GM21825 (cell line): ENCODE data around the gene TMPRSS11D.

Experiments
- ATAC-seq: cut with Tn5 transposase; IDR thresholded peaks from one replicate; pipeline ENCODE4 v1.9.1; 2021; ENCODE audit warnings: mild to moderate bottlenecking, moderate library complexity; ENCODE audit not compliant: unreplicated experiment

TMPRSS11D gene, protein sequence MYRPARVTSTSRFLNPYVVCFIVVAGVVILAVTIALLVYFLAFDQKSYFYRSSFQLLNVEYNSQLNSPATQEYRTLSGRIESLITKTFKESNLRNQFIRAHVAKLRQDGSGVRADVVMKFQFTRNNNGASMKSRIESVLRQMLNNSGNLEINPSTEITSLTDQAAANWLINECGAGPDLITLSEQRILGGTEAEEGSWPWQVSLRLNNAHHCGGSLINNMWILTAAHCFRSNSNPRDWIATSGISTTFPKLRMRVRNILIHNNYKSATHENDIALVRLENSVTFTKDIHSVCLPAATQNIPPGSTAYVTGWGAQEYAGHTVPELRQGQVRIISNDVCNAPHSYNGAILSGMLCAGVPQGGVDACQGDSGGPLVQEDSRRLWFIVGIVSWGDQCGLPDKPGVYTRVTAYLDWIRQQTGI

DNA sequence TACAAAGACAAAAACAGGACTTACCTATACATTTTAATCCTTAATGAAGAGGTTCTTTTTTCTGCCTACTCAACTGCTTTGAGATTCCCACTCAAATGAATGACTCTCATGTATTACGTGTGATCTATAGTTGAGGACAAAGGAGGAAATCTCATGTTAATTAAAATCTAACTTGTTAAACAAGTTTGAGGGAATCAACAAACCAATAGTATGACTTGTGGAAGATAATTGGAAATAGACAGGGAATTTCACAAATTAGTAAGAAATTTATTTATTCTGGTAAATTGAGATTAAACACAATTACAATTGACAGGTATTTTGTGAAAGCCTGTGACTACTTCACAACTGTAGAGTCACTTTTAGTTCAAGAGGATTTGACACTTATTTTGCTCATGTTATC lies at the start of gene TMPRSS11D:
TMPRSS11D (minus strand) TSS at position 101 of the 400 bp plus-strand sequence; CDS start at position 32, 69 bp downstream.
- ATAC-seq, result no peak

DNA sequence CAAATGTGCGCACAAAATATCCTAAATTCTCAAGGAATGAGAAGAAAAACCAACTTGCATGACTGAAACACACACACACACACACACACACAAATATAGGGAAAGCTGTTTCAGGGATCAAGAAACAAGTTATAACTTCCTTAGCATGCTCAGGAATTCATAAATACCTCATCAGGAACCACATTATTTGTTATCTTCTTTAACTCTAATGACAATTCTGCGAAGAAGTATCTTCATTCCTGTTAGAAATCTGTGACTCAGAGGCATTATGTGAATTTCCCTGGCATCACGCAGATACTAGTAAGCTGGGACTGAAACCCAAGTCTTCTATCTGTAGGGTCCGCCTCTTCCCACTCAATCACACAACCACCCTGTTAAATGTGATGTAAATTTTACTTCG lies 49.2 kb upstream of the TMPRSS11D start:
- no peak for ATAC-seq

DNA sequence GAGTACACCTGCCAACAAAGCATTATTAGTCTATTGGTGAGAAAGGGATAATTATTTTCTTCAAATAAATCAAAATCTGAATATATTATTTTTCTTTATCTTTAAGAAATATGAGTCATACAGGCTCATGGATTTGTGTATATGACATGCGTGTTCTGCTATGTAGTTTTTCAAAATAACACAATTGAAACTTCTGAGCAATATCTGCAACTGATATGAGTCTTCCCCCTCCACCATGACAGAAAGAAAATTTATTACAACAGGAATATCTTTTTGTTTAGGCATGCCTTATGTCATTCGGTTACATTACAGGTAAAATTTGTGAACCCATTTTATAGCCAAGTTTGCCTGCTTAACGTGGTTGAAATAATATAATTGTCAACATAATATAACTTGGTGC lies 47.5 kb upstream of the TMPRSS11D start:
- no peak for ATAC-seq

DNA sequence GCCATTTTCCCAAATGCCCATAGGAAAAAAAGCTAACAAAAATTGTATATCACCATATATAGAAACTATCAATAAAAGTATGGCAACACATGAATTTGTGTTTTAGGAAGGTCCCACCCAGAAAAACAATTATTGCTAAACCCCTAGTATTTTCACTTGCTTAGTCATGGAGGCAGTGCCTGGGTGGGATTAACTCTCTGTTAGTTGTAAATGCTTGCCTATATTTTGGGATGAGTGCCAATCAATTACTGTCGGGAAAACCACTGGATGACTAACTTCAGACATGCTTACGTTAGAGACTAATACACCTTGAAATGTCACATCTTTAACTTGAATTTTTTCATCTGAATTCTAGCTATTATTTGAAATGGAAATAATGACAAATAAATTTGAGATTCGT lies 45.6 kb upstream of the TMPRSS11D start:
- ATAC-seq, result no peak

DNA sequence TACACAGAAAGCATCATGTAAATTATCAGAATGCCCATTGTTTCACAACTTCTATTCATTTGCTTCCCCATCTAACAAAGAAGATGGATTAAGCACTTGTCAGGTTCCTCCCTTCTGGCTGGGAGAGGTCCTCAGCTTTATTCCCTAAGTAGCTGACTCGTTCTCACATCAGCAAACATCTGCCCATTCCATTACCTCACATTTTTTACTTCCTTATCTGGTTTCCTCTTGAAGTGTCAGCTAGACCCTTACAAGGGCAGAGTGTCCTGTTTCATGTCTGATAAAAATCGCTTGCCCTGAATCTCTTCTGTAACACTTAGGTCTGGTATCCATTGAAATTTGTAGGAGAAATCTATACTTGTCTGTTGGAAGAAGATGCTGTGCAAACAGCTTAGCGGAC lies 44.7 kb upstream of the TMPRSS11D start:
- ATAC-seq, result no peak

DNA sequence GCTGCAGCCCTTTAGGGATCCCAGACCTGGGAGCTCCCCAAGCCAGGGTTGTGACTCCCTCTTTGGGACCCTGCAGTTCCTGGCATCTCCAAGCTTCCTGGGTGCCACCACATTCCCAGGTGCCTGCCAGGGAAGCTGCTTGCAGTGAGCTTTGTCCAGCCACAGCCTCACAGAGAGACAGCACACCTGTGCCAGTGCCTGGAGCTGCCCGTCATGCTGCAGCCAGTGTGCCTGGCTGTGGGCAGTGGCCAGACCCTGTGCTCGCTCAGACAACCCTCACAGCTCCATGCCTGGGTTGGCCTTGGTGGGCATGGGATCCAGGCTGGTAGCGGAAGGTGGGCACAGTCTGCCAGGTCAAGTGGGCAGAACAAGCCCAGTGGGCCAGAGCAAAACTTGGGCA lies 43.4 kb upstream of the TMPRSS11D start:
- ATAC-seq, result no peak

DNA sequence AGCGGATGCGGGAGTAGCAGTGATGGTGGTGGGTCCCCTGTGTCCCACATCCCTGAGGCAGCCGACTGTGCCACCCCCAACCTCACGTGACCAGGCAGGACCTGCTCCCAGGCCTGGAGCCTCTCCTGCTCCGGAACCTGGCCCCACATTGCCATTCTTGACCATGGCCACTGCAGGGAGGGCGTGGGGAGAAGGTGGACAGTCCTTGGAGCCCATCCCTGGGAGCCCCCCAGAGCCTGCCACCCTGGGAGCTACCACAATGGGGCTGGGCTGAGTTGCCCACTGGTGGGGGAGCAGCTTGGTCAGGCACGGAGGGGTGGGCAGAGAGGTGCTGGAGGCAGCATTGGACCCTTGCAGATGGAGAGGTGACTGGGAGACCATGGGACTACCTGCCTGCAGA lies 42.7 kb upstream of the TMPRSS11D start:
- ATAC-seq, result no peak

DNA sequence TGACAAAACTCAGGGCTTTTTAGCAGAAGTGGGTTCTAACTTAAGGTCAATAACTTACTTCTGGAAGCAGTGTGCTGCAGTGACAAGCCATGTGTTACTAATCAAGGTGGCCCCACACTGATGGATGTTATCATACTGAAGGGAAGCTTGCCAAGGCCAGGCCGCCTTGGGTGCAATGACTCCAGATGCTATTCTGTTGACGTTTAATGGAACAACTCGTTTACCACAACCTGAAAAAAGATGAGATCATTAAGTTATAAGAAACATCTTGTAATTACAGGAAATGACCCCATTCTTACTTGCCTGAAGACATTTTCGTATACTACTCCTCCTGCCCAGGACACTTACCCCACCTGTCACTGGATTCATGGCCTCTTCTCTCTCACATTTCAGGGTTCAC lies 38.9 kb upstream of the TMPRSS11D start:
- ATAC-seq, result no peak

DNA sequence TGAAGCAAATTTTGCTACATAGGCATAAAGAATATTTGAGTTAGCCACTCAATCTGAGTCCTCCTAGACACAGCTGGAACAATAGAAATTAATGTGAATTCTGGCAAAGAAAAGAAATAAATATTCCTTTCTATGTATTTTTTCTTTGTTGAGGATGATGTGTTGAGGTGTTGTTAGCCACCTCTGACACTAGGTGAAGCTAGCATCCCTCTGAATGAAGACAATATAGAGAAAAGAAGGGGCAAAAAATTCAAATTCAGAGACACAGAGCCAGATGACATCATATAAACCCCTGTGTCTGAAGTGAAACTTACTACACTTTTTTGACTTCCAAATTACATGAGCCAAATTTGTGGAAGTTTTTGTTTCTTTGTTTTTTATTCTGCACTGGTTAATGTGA lies 34.6 kb upstream of the TMPRSS11D start:
- ATAC-seq, result no peak

DNA sequence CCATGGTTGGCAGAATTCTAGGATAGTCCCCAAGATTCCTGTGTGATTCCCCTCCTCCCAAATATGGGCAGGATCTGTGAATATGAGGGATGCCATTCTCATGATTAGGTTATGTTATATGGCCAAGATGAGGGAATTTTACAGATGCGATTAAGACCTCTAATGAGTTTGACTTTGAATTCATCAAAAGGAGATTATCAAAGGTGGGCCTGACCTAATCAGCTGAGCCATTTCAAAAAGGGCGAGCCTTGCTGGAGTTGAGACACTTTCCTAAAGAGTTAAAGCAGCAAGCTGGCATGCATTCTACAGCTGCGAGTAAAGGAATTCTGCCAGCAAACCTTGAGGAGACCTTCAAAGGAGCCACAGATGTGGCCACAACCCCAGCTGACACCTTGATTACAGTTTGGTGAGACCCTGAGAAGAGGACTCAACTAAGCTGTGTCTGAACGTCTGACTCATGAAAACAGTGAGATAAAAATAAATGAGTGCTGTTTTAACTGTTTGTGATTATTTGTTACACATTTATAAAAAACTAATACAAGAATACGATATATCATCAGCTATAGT lies 31.7 kb upstream of the TMPRSS11D start:
- ATAC-seq, result no peak

DNA sequence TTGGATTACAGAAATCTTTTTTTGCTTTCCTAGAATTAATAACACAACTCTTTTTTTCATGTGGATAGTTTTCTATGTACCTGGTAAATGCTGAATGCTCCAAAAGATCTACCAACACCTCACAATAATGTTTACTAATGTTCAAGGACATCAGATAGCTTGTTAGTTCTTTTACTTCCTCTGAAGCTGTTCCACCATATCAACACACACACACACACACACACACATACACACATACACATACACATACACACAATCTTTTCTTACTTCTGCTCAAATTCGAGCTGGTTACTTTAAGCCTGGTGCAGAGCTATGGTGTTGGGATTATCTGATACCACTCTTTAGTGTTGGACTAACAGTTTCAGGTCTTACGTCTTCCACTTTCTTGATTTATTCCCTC lies 28.3 kb upstream of the TMPRSS11D start:
- ATAC-seq, result no peak

DNA sequence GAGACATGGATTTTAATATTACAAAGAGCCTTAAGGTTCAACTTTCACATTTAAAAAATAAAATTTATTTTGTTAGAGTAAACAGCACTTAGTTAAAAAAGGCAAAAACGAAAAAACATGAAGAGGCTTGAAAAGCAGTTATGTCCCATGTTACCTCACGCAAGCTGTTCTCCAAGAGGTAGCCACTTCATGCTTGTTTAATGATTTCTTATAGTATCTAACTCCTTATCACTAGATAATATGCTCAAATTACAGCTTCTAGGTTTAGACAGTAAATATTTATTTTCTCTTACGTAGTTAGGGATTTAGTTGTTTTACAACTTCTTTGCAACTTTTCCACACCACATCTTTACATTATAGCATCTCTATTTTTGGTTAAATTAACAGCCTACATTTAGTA lies 27.8 kb upstream of the TMPRSS11D start:
- no peak for ATAC-seq

DNA sequence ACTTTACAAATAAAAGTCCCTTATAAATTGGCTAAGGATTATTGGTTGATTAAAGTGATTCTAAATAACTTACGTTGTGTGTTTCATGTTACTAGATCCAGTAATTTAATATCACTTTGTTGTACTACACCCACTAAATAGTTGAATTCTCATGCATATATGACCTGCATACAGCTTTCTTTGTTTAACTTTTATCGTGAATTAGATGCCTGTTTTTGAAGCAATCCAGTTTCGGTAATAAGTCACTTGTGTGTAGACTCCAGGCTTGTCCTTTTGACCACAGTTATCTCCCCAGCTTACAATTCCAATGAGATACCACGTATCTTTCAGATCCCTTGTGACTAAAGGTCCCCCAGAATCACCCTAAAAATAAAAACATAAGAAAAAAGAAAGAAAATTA lies 27.3 kb upstream of the TMPRSS11D start:
- no peak for ATAC-seq

DNA sequence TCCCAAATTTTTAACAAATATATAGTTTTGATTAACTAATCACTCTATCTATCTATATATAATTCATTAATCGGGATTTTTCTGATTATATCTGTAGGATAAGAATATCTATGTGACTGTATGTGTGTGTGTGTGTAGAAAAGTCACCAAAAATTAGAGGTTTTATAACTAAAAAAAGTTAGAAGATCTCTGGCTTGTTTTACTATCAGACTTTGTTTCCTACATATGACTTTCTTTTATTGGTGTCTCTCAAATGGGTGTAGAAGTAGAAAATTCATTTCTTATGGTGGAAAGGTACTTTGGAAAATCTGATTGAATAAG lies 26.7 kb upstream of the TMPRSS11D start:
- ATAC-seq, result no peak

DNA sequence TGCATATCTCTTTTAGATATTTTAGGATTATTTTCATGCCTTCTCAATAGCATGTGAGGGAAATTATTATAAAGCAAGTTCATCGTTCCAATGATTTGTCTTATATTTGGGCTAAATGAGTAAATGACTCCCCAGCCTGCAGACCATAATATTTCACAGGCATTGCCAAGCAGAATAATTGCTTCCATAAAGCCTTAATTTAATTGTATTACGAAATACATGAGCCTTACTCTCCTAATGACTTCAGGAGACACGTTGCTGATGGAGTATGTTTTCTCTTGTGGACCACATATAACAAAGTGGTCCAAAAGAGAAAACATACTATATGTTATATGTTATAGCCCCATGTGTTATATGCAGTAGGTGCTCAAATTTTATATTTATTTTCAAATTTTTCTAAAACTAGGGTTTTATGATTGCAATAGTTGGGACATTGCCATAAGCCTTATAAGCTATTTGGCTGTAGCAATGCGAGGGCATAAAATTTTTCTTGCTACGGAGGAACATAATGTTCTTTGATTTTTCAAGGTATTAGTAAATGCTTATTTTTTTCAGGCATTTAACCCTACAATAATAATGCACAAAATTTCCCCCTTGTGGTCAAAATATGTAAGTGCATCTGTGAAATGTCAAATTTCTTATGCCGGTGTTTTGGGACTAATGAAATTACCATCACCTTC lies 26.2 kb upstream of the TMPRSS11D start:
- ATAC-seq, result no peak

DNA sequence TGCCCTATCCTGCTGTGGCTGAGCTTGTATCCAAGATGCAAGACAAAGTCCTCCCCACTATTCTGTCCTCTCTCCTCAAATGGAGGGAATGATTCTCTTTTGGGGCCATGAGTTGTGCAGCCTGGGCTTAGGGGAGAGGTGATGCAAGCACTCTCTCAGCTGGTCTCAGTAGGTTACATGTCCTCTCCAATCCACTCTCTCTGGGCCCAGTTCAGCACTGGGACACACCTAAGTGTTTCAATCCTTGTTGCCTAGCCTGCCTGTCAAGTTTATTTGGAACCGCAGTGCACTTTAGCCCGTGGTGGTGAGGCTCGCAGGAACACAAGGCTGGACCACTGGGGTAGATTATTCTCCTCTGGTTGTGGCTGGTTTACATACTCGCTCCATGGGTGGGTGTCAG lies 23.8 kb upstream of the TMPRSS11D start:
- no peak for ATAC-seq

DNA sequence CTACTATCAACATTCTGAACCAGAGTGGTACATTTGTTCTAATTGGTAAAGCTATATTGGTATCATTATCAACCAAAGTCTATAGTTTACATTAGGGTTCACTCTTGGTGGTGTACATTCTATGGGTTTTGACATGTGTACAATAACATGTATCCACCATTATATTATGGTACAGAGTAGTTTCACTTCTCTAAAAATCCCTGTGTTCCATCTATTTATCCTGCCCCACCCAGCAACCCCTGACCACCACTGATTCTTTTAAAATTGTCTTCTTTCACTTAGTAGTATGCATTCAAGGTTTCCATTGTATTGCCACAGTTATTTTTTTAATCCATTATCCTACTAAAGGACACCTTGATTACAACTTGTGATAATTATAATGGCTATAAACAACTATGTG lies 15.3 kb upstream of the TMPRSS11D start:
- ATAC-seq, result no peak

DNA sequence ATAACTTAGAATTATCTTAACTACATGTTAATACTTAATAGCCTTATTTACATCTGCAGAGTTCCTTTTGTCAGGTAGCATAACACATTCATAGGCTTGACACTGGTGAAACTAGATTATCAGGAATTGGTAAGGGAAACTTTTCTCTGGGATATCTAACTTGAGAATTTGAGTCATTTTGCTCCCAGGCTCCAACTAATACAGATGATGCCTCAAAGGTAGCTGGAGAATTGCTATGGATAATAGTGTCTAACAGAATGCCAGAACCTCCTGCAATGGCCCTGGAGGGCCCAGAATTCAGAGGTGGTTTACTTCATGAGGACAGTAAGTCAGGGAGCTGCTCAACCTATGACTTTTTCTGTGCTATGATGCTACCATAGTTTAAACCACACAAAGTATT lies 13.9 kb upstream of the TMPRSS11D start:
- ATAC-seq, result no peak

DNA sequence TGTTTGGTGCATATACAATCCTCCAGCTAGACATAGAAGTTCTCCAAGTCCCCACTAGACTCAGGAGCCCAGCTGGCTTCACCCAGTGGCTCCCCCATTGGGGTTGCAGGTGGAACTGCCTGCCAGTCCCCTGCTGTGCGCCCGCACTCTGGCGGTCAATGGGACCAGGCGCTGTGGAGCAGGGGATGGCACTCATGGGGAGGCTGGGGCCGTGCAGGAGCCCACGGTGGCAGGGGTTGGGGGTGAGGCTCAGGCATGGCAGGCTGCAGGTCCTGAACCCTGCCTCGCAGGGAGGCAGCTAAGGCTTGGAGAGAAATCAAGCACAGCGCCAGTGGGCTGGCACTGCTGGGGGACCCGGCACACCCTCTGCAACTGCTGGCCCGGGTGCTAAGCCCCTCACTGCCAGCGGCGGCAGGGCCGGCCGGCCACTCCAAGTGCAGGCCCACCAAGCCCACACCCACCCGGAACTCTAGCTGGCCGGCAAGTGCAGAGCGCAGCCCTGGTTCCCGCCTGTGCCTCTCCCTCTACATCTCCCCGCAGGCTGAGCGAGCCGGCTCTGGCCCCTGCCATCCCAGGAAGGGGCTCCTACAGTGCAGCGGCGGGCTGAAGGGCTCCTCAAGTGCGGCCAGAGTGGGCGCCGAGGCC lies 12.7 kb upstream of the TMPRSS11D start:
- ATAC-seq, result no peak

DNA sequence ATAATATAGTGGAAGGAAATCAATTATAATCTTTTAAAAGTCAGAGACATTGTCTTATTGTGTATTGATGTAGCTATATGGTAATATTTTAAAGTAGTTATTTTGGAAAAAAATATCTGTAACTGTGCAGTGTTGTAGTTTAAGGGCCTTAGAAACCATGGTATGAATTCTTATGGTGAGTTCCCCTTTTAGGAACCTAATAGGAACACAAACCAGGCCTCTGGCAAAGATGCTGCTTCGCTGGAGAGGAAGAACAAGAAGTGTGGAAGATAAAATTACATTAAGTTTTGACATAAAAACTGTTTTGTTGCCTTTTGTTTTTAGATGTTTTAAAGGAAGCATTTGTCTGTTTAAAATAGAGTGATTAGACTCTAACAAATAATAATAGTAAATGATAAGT lies 10.9 kb upstream of the TMPRSS11D start:
- ATAC-seq, result no peak

DNA sequence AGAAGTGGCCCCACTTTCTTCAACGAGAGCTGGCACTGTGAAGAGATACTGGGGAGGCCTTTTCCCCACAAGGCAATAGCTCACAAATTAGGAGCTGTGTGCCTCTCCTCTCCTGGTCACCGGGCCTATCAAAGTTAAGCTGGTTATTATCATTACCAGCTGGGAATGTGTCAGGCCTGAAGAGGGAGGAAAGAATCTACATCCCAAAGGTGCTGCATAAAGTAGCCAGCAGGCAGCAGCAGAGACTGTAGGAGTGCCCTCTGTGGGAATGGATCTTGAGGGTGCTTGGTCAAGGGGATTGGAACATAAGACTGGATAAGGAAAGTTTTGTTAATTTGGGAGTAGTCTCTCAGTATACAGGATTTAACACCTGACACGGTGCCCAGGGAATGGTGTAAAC lies 9.1 kb upstream of the TMPRSS11D start:
- no peak for ATAC-seq

DNA sequence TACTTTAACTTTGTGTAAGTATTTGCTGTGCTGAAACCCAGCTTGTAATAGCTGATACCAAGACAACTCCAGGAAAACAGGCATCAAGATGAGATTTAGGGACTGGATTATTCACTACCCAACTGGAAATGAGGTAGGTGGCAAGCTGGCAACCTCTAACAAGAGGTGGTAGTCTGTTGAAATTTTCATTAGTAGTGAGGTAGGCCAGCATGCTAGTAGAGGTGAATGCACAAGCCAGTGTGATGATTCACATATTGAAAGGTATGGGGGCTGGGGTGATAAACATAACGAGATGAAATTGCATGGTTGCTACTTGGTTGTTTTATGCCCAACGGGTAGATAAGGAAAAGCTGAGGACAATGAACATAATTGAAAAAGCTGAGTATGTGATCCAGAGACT lies 8.5 kb upstream of the TMPRSS11D start:
- ATAC-seq, result no peak
